ENCODE measurements around the gene CFAP141. TPM values are rescaled to one million over a fixed set of nuclear protein-coding genes. Genes with fewer than 3 reads are reported as not detected.

CFAP141 gene
- total and polyA plus RNA-seq, 2 of the 13 experiments (the other 11 are each of a cell fraction or from before 2014, with no cell fraction given), result not detected

- TF ChIP-seq ZHX2 (IDR thresholded peaks at IDR 0.05; ENCODE audit: low read depth) (peak; percentile 67; the same call in 1 of the 2 replicates), ZHX2 (CRISPR knock-in tag; IDR thresholded peaks at IDR 0.05; ENCODE audit: borderline replicate concordance) (no peak), PATZ1 (CRISPR knock-in tag; IDR thresholded peaks at IDR 0.05) (peak; percentile 34), HBP1 (CRISPR knock-in tag; IDR thresholded peaks at IDR 0.05; ENCODE audit: low read depth) (peak; percentile 82; the same call in 1 of the 2 replicates), GPN1 (CRISPR knock-in tag; IDR thresholded peaks at IDR 0.05; ENCODE audit: borderline replicate concordance) (peak; percentile 10; the same call in 1 of the 2 replicates), ETV6 (CRISPR knock-in tag; conservative IDR thresholded peaks at IDR 0.05) (0 out of 2 replicates have a peak, but pooled peaks have one; percentile 43), GMEB2 (CRISPR knock-in tag; IDR thresholded peaks at IDR 0.05; ENCODE audit: low read depth) (0 out of 2 replicates have a peak, but pooled peaks have one; percentile 36), ZNF143 (CRISPR knock-in tag; IDR thresholded peaks at IDR 0.05) (peak; percentile 49; the same call in 1 of the 2 replicates), ZNF282 (IDR thresholded peaks at IDR 0.05; ENCODE audit: partially characterized antibody) (no peak), GABPB1 (CRISPR knock-in tag; IDR thresholded peaks at IDR 0.05) (peak; percentile 99), HES4 (CRISPR knock-in tag; IDR thresholded peaks at IDR 0.05; ENCODE audit: borderline replicate concordance) (peak; percentile 59; the same call in 1 of the 2 replicates), USF2 (IDR thresholded peaks at IDR 0.05; ENCODE audit: low read depth, low read length) (no peak), USF2 (CRISPR knock-in tag; IDR thresholded peaks at IDR 0.05; ENCODE audit: borderline replicate concordance) (no peak), ZFP82 (CRISPR knock-in tag; IDR thresholded peaks at IDR 0.05; ENCODE audit: borderline replicate concordance) (no peak)
These were observed 22.9 kb downstream of the CFAP141 start (continued) for GRCh38 chr1:154183046-154183915.

Measured in HepG2 (cell line).